Activated CD8-positive, alpha-beta T cell treated with anti-CD3 and anti-CD28 coated beads, Interleukin-2, amount 10 ng/mL, durations not matched to agents 7 days and 5 days (primary cell): ENCODE results near the gene RAD51C. TPM values are rescaled to one million over a fixed set of nuclear protein-coding genes. Genes with fewer than 3 reads are reported as not detected.
"Not testable (repeated sequence)": the region's sequence is repeated elsewhere in the genome, so short reads cannot be mapped to it uniquely, and the experiment has no call there.

Experiments used
- ATAC-seq: fragments of 150-1000 bp; cut with Tn5 transposase; one replicate; pipeline ENCODE4 v1.10.0; 2021; ENCODE audit warnings: moderate library complexity
- CTCF ChIA-PET: fragments of 350-600 bp; sonication (Branson Sonifier 250); formaldehyde crosslinking; loops from one replicate; lab custom pipeline; 2021; ENCODE audit warnings: antibody characterized with exemption; lab: Charles Lee
- POLR2A ChIA-PET: fragments of 350-600 bp; sonication (Branson Sonifier 250); formaldehyde crosslinking; loops from one replicate; lab custom pipeline; 2021; ENCODE audit warnings: antibody characterized with exemption; lab: Charles Lee
- DNase-seq: peaks from one replicate; pipeline ENCODE4 v3.0.0-alpha.2; 2020
- H3K27ac Mint-ChIP-seq: one replicate; pipeline ENCODE4 v1.8.0; 2021; ENCODE audit warnings: mild to moderate bottlenecking, mixed read lengths
- H3K27me3 Mint-ChIP-seq: one replicate; pipeline ENCODE4 v1.8.0; 2021; ENCODE audit warnings: low read depth, mixed read lengths
- H3K36me3 Mint-ChIP-seq: one replicate; pipeline ENCODE4 v1.8.0; 2021; ENCODE audit warnings: low read depth, mixed read lengths
- H3K4me1 Mint-ChIP-seq: one replicate; pipeline ENCODE4 v1.8.0; 2021; ENCODE audit warnings: low read depth, mixed read lengths
- H3K4me3 Mint-ChIP-seq: one replicate; pipeline ENCODE4 v1.8.0; 2021; ENCODE audit warnings: mild to moderate bottlenecking, mixed read lengths
- H3K9me3 Mint-ChIP-seq: one replicate; pipeline ENCODE4 v1.8.0; 2022; ENCODE audit warnings: mixed read lengths; ENCODE audit not compliant: insufficient read depth
- total RNA-seq, 2 experiments: library from RNA; stranded (reverse); gene quantifications; one replicate each; pipeline ENCODE4 v1.2.3, GENCODE V29; 2021

RAD51C gene
- total RNA-seq, 2 experiments from 2014 or later, result 70.6 to 70.8 TPM

- H3K4me3 Mint-ChIP-seq, result not testable (repeated sequence)
Observed at GRCh38 chr17:58684462-58684861, 7.9 kb upstream of the RAD51C start.

GRCh38 chr17:58686980-58687379 lies 5.4 kb upstream of the RAD51C start:
- ATAC-seq (no peak), DNase-seq (no peak)
- no peak overlapping the region for H3K4me3 Mint-ChIP-seq
- POLR2A ChIA-PET, result interaction anchor here (3.1 kb wide), 1 partner anchor 55 kb away, joined by 13 read pairs; no protein-coding TSS in a partner anchor
- peaks cover 2% of the 10 kb centered on the region for H3K4me1 Mint-ChIP-seq
- H3K9me3 Mint-ChIP-seq, result no peaks in the 10 kb centered on the region
- H3K27ac Mint-ChIP-seq, result no peak overlapping the region
- peaks cover 2% of the 10 kb centered on the region for H3K36me3 Mint-ChIP-seq
- CTCF ChIA-PET, result interaction anchor here (1.4 kb wide), 1 partner anchor 99 kb away, joined by 3 read pairs; no protein-coding TSS in a partner anchor
- peaks cover 5% of the 10 kb centered on the region for H3K27me3 Mint-ChIP-seq

More at GRCh38 chr17:58684462-58684861, 7.9 kb upstream of the RAD51C start:
- H3K4me1 Mint-ChIP-seq, CTCF ChIA-PET, DNase-seq, H3K27ac Mint-ChIP-seq, H3K36me3 Mint-ChIP-seq, H3K9me3 Mint-ChIP-seq, H3K27me3 Mint-ChIP-seq, ATAC-seq: not testable (repeated sequence)
- POLR2A ChIA-PET, result interaction anchor here (3.1 kb wide), 1 partner anchor 53 kb away, joined by 13 read pairs; no protein-coding TSS in a partner anchor

GRCh38 chr17:58688521-58688920 lies 3.9 kb upstream of the RAD51C start:
- H3K9me3 Mint-ChIP-seq, result no peaks in the 10 kb centered on the region
- ATAC-seq (no peak), DNase-seq (no peak)
- peaks cover 15% of the 10 kb centered on the region for H3K4me1 Mint-ChIP-seq
- ChIA-PET POLR2A (interaction anchor here (0.6 to 7.7 kb wide), 2 partner anchors 14 to 57 kb away, joined by 3 to 126 read pairs; no protein-coding TSS in a partner anchor), CTCF (no interaction called here)
- H3K27me3 Mint-ChIP-seq, result peaks cover 5% of the 10 kb centered on the region
- no peak overlapping the region for H3K27ac Mint-ChIP-seq
- H3K36me3 Mint-ChIP-seq, result peaks cover 13% of the 10 kb centered on the region
- H3K4me3 Mint-ChIP-seq, result no peak overlapping the region

GRCh38 chr17:58690033-58690432 lies 2.4 kb upstream of the RAD51C start:
- DNase-seq, H3K27ac Mint-ChIP-seq, H3K27me3 Mint-ChIP-seq, H3K4me3 Mint-ChIP-seq, H3K9me3 Mint-ChIP-seq, ATAC-seq: not testable (repeated sequence)
- peaks cover 20% of the 10 kb centered on the region for H3K36me3 Mint-ChIP-seq
- ChIA-PET CTCF (interaction anchor here (1.0 kb wide), 1 partner anchor 112 kb away, joined by 3 read pairs; no protein-coding TSS in a partner anchor), POLR2A (interaction anchor here (0.5 to 7.7 kb wide), 2 partner anchors 9 to 59 kb away, joined by 4 to 126 read pairs; no protein-coding TSS in a partner anchor)
- H3K4me1 Mint-ChIP-seq, result peaks cover 27% of the 10 kb centered on the region

- Mint-ChIP-seq H3K4me3 (peak within 1 kb of the TSS; percentile 95), H3K36me3 (peaks cover 29% of the 10 kb centered on the region), H3K9me3 (no peaks in the 10 kb centered on the region), H3K27me3 (peaks cover 3% of the 10 kb centered on the region), H3K4me1 (peaks cover 35% of the 10 kb centered on the region), H3K27ac (peak within 1 kb of the TSS; percentile 97)
- ChIA-PET CTCF (interaction anchor here (1.0 to 2.8 kb wide), 4 partner anchors 19 to 173 kb away, joined by 3 to 9 read pairs (median 6); no protein-coding TSS in a partner anchor), POLR2A (interaction anchor here (0.9 to 7.7 kb wide), 5 partner anchors 33 to 444 kb away, joined by 3 to 126 read pairs (median 5); no protein-coding TSS in a partner anchor)
- no peak for DNase-seq
- no peak for ATAC-seq
Observed at GRCh38 chr17:58691701-58692238, 632 bp upstream of the RAD51C start, which contains the start of gene TEX14. Gene TEX14 (minus strand): TSS chr17:58692045. CDS start chr17:58652001, 40,044 bp downstream.

- peaks cover 29% of the 10 kb centered on the region for H3K36me3 Mint-ChIP-seq
- ATAC-seq (no peak), DNase-seq (no peak)
- H3K9me3 Mint-ChIP-seq, result no peaks in the 10 kb centered on the region
- H3K27ac Mint-ChIP-seq, result peak overlapping the region; percentile 97
- CTCF ChIA-PET, result interaction anchor here (0.9 to 2.8 kb wide), 6 partner anchors 17 to 414 kb away, joined by 3 to 9 read pairs (median 6); partner anchors contain the start of gene TRIM37
- POLR2A ChIA-PET, result interaction anchor here (0.6 to 7.7 kb wide), 13 partner anchors 8 to 414 kb away, joined by 3 to 126 read pairs (median 4); partner anchors contain the start of gene TRIM37
- H3K4me1 Mint-ChIP-seq, result peaks cover 35% of the 10 kb centered on the region
- H3K4me3 Mint-ChIP-seq, result peak overlapping the region; percentile 95
- no peaks in the 10 kb centered on the region for H3K27me3 Mint-ChIP-seq
Observed at GRCh38 chr17:58693208-58693607, 806 bp downstream of the RAD51C start.

GRCh38 chr17:58693751-58694150 lies 1.3 kb downstream of the RAD51C start:
- H3K36me3 Mint-ChIP-seq, result peaks cover 29% of the 10 kb centered on the region
- H3K4me1 Mint-ChIP-seq, result peaks cover 35% of the 10 kb centered on the region
- peak overlapping the region; percentile 97 for H3K27ac Mint-ChIP-seq
- no peak for DNase-seq
- POLR2A ChIA-PET, result interaction anchor here (0.6 to 7.7 kb wide), 4 partner anchors 8 to 82 kb away, joined by 3 to 126 read pairs (median 4); no protein-coding TSS in a partner anchor
- CTCF ChIA-PET, result interaction anchor here (1.8 to 2.8 kb wide), 2 partner anchors 175 to 312 kb away, joined by 6 to 9 read pairs; no protein-coding TSS in a partner anchor
- no peaks in the 10 kb centered on the region for H3K27me3 Mint-ChIP-seq
- no peak for ATAC-seq
- H3K4me3 Mint-ChIP-seq, result peak overlapping the region; percentile 95
- no peaks in the 10 kb centered on the region for H3K9me3 Mint-ChIP-seq

- H3K36me3 Mint-ChIP-seq, result peaks cover 31% of the 10 kb centered on the region
- peaks cover 35% of the 10 kb centered on the region for H3K4me1 Mint-ChIP-seq
- POLR2A ChIA-PET, result interaction anchor here (0.6 to 7.7 kb wide), 2 partner anchors 13 to 63 kb away, joined by 3 to 126 read pairs; no protein-coding TSS in a partner anchor
- H3K27ac Mint-ChIP-seq, result no peak overlapping the region
- DNase-seq (no peak), ATAC-seq (no peak)
- CTCF ChIA-PET, result interaction anchor here (2.8 kb wide), 1 partner anchor 176 kb away, joined by 9 read pairs; no protein-coding TSS in a partner anchor
- H3K9me3 Mint-ChIP-seq, result no peaks in the 10 kb centered on the region
- H3K27me3 Mint-ChIP-seq, result no peaks in the 10 kb centered on the region
- H3K4me3 Mint-ChIP-seq, result peak overlapping the region; percentile 38
Observed at GRCh38 chr17:58694302-58694701, 1.9 kb downstream of the RAD51C start.

- H3K27me3 Mint-ChIP-seq, result no peaks in the 10 kb centered on the region
- H3K4me1 Mint-ChIP-seq, result peaks cover 35% of the 10 kb centered on the region
- ChIA-PET CTCF (interaction anchor here (0.9 kb wide), 1 partner anchor 64 kb away, joined by 3 read pairs; no protein-coding TSS in a partner anchor), POLR2A (interaction anchor here (7.7 kb wide), 1 partner anchor 63 kb away, joined by 126 read pairs; no protein-coding TSS in a partner anchor)
- ATAC-seq (no peak), DNase-seq (no peak)
- peak overlapping the region; percentile 38 for H3K4me3 Mint-ChIP-seq
- H3K27ac Mint-ChIP-seq, result no peak overlapping the region
- H3K36me3 Mint-ChIP-seq, result peaks cover 36% of the 10 kb centered on the region
- no peaks in the 10 kb centered on the region for H3K9me3 Mint-ChIP-seq
Observed at GRCh38 chr17:58694826-58695225, 2.4 kb downstream of the RAD51C start.

GRCh38 chr17:58699771-58700170 lies 7.4 kb downstream of the RAD51C start:
- H3K36me3 Mint-ChIP-seq, result peaks cover 33% of the 10 kb centered on the region
- no peaks in the 10 kb centered on the region for H3K9me3 Mint-ChIP-seq
- H3K27ac Mint-ChIP-seq, result no peak overlapping the region
- DNase-seq, result no peak
- ChIA-PET CTCF (interaction anchor here (0.9 to 2.6 kb wide), 2 partner anchors 11 to 172 kb away, joined by 3 to 13 read pairs; no protein-coding TSS in a partner anchor), POLR2A (interaction anchor here (0.7 to 1.4 kb wide), 3 partner anchors 40 to 69 kb away, joined by 3 to 8 read pairs (median 5); no protein-coding TSS in a partner anchor)
- no peak overlapping the region for H3K4me3 Mint-ChIP-seq
- ATAC-seq, result no peak
- H3K27me3 Mint-ChIP-seq, result no peaks in the 10 kb centered on the region
- H3K4me1 Mint-ChIP-seq, result peaks cover 12% of the 10 kb centered on the region

GRCh38 chr17:58702045-58702476 lies 9.7 kb downstream of the RAD51C start:
- CTCF ChIA-PET, result interaction anchor here (1.3 kb wide), 1 partner anchor 9 kb away, joined by 6 read pairs; no protein-coding TSS in a partner anchor
- Mint-ChIP-seq H3K9me3 (no peaks in the 10 kb centered on the region), H3K27ac (no peak overlapping the region), H3K4me1 (peaks cover 18% of the 10 kb centered on the region), H3K4me3 (no peak overlapping the region), H3K27me3 (no peaks in the 10 kb centered on the region), H3K36me3 (peaks cover 33% of the 10 kb centered on the region)
- ATAC-seq (no peak), DNase-seq (no peak)
- POLR2A ChIA-PET, result interaction anchor here (0.7 to 1.5 kb wide), 3 partner anchors 9 to 780 kb away, joined by 3 to 6 read pairs (median 3); partner anchors contain the start of gene RAD51C
